Right lobe of liver (tissue), 4 donors: ENCODE data around the gene PLPP4.

Experiments
- CTCF ChIP-seq, 4 donors: fragments of 200-600 bp in 3 of 4; fragments of 450-650 bp in 1 of 4; IDR thresholded peaks; one replicate each; pipeline versions ENCODE4 v1.5.1 to v1.8.0; 2016 to 2022; ENCODE audit warnings: antibody characterized with exemption in 4 of 4, mild to moderate bottlenecking in 2 of 4
- POLR2A ChIP-seq: fragments of 450-650 bp; IDR thresholded peaks from one replicate; pipeline ENCODE4 v1.6.1; 2017; ENCODE audit warnings: antibody characterized with exemption, mild to moderate bottlenecking
- donor health status: DM: no; HTN: no; CAD: no.
- donor health status: DM: no; HTN: no; CAD: no.
- donor health status: DM: no; HTN: yes; CAD: no.

DNA sequence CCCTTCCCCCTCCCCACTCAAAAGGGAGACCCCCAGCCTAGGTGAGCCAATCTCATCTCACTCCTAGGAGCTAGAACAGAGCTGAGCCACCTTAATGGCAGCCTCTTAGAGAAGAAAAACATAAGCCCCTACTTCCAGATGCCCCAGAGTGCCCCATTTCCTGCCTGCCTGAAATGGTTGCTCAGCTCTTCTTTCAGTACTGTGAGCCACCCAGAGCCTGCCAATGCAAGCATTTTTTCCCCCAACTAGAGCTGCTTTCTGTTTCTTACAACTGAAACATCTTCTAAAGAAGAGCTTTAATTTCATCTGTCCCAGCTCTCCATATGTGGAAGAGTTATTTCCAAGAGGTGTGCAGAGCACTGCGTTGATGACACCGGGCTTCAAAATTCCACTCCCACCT lies 136.7 kb downstream of the PLPP4 start:
- no peak for TF ChIP-seq POLR2A
- no peak for TF ChIP-seq CTCF (IDR thresholded peaks at IDR 0.05)
